Thyroid gland (tissue), 4 donors: Measurements from ENCODE around the gene OR2AT4.

ENCODE experiments used
- POLR2A ChIP-seq, 2 donors: fragments of 450-650 bp; IDR thresholded peaks; one replicate each; pipeline ENCODE4 v1.6.1; 2017; ENCODE audit warnings: antibody characterized with exemption in 2 of 2, mild to moderate bottlenecking in 2 of 2, moderate library complexity in 1 of 2
- TF ChIP-seq, protein P1 (sequence below), 6 experiments: fragments of 200-600 bp in 3 of 6; fragments of 450-650 bp in 3 of 6; sonication (generic) in 3 of 6; IDR thresholded peaks; one replicate each; pipeline ENCODE4 v1.5.1; 2016 to 2019; ENCODE audit warnings: antibody characterized with exemption in 6 of 6, mild to moderate bottlenecking in 2 of 6, inconsistent platforms in 1 of 6, moderate library complexity in 1 of 6

DNA sequence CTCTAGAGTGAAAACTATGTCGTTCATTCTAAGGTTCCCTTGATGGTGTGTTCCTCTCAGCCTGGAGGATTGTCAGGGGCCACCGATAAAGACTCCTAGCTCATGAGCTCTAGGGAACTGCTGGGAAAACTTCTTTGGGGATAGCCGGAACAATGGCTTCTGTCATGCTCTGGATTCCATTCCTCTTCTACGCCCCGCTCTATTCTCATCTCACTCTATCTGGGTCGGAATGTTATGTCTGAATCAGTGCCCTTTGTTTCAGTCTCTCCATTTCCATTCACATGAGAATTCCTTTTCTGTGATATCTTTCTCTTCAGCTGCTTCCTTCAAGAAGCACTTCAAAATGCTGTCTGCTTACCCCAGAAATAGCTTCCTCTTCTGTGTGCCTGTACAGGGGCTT is 37.3 kb upstream of the OR2AT4 start:
- TF ChIP-seq POLR2A (IDR thresholded peaks at IDR 0.05) = no peak
- TF ChIP-seq, protein P1, sequence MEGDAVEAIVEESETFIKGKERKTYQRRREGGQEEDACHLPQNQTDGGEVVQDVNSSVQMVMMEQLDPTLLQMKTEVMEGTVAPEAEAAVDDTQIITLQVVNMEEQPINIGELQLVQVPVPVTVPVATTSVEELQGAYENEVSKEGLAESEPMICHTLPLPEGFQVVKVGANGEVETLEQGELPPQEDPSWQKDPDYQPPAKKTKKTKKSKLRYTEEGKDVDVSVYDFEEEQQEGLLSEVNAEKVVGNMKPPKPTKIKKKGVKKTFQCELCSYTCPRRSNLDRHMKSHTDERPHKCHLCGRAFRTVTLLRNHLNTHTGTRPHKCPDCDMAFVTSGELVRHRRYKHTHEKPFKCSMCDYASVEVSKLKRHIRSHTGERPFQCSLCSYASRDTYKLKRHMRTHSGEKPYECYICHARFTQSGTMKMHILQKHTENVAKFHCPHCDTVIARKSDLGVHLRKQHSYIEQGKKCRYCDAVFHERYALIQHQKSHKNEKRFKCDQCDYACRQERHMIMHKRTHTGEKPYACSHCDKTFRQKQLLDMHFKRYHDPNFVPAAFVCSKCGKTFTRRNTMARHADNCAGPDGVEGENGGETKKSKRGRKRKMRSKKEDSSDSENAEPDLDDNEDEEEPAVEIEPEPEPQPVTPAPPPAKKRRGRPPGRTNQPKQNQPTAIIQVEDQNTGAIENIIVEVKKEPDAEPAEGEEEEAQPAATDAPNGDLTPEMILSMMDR (IDR thresholded peaks at IDR 0.05) = no peak
